Measurements from ENCODE around the gene NHSL2. TPM values are rescaled to one million over a fixed set of nuclear protein-coding genes. Genes with fewer than 3 reads are reported as not detected.
A peak's percentile ranks its signal among the peaks of the same experiment; 100 is the strongest.

NHSL2 gene
- total and polyA plus RNA-seq, 2 experiments from 2014 or later: 4.7 to 9.5 TPM

GRCh38 chrX:71917621-71918343 lies 7.1 kb downstream of the NHSL2 start:
- H3K4me1 ChIP-seq (ENCODE audit: insufficient read depth): peaks cover 38% of the 10 kb centered on the region
- H3K4me2 ChIP-seq: peak overlapping the region; percentile 79
- H3K4me3 ChIP-seq: peak overlapping the region; percentile 38
- H3K4me1 Mint-ChIP-seq: peaks cover 61% of the 10 kb centered on the region
- peak overlapping the region; percentile 91 for H3K27ac ChIP-seq (ENCODE audit: low read depth)
- H3K27me3 ChIP-seq (ENCODE audit: insufficient read depth): no peaks in the 10 kb centered on the region
- TF ChIP-seq JUNB (IDR thresholded peaks at IDR 0.05; ENCODE audit: unreplicated experiment): no peak
- TF ChIP-seq STAT1 (IDR thresholded peaks at IDR 0.05; ENCODE audit: unreplicated experiment): no peak
- no peak for TF ChIP-seq CREB1 (CRISPR knock-in tag; IDR thresholded peaks at IDR 0.05; ENCODE audit: low read depth)
- peaks cover 56% of the 10 kb centered on the region for H3K79me2 ChIP-seq (replicated peaks; ENCODE audit: insufficient read depth)
- H3K36me3 Mint-ChIP-seq (ENCODE audit: low read depth): no peaks in the 10 kb centered on the region; the same call in 2 of the 3 replicates
- peak overlapping the region; percentile 52 for H3K4me3 Mint-ChIP-seq
- H3K9me2 ChIP-seq (ENCODE audit: insufficient read depth): no peaks in the 10 kb centered on the region
- H3F3A ChIP-seq (replicated peaks; ENCODE audit: low read depth): no peaks in the 10 kb centered on the region
- no peaks in the 10 kb centered on the region for H3K9me3 Mint-ChIP-seq
- no peak overlapping the region for H2AFZ ChIP-seq
- peak; percentile 71 for ATAC-seq
- peak; percentile 55 for DNase-seq (ENCODE audit: low spot score)
- H3K27me3 Mint-ChIP-seq (ENCODE audit: insufficient read depth, low read depth, poor library complexity): no peaks in the 10 kb centered on the region
- no peaks in the 10 kb centered on the region for H3K36me3 ChIP-seq (ENCODE audit: insufficient read depth)
- H3K27ac Mint-ChIP-seq: peak overlapping the region; percentile 98
- H4K20me1 ChIP-seq (replicated peaks; ENCODE audit: insufficient read depth): no peaks in the 10 kb centered on the region

DNA sequence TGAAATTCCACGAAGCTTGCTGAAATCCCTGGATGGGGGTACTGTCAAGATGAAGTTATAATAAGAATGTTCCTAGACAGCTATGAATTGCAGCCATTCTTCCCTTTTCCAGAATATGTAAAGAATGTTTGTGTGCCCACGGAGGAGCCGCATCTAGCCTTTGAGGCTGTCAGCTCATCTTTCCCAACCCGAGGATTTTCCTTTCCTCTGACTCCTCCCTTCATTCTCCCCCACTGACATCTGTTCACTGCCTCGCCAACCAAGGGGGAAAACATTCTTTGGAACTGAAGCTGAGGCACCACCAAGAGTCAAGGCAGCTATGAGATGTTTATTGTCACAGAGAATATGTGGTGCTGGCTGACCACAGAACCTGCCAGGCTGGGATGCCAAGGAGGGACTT lies 8.8 kb downstream of the NHSL2 start:
- no peaks in the 10 kb centered on the region for H3K27me3 Mint-ChIP-seq (ENCODE audit: insufficient read depth, low read depth, poor library complexity)
- Histone ChIP-seq H3K4me1 (ENCODE audit: insufficient read depth) (peaks cover 42% of the 10 kb centered on the region), H4K20me1 (replicated peaks; ENCODE audit: insufficient read depth) (no peaks in the 10 kb centered on the region), H3F3A (replicated peaks; ENCODE audit: low read depth) (no peaks in the 10 kb centered on the region), H3K4me2 (peak overlapping the region; percentile 79; the same call in 1 of the 2 replicates), H3K27ac (ENCODE audit: low read depth) (no peak overlapping the region), H3K27me3 (ENCODE audit: insufficient read depth) (no peaks in the 10 kb centered on the region), H2AFZ (no peak overlapping the region), H3K9me2 (ENCODE audit: insufficient read depth) (no peaks in the 10 kb centered on the region), H3K4me3 (no peak overlapping the region), H3K79me2 (replicated peaks; ENCODE audit: insufficient read depth) (peaks cover 46% of the 10 kb centered on the region), H3K36me3 (ENCODE audit: insufficient read depth) (no peaks in the 10 kb centered on the region)
- peaks cover 64% of the 10 kb centered on the region for H3K4me1 Mint-ChIP-seq
- no peak overlapping the region for H3K4me3 Mint-ChIP-seq
- no peak for DNase-seq (ENCODE audit: low spot score)
- ATAC-seq: no peak; the same call in 1 of the 3 replicates
- no peaks in the 10 kb centered on the region for H3K9me3 Mint-ChIP-seq
- H3K36me3 Mint-ChIP-seq (ENCODE audit: low read depth): no peaks in the 10 kb centered on the region; the same call in 2 of the 3 replicates
- H3K27ac Mint-ChIP-seq: no peak overlapping the region
- no peak for TF ChIP-seq CREB1 (CRISPR knock-in tag; IDR thresholded peaks at IDR 0.05; ENCODE audit: low read depth)
- TF ChIP-seq EZH2phosphoT487 (IDR thresholded peaks at IDR 0.05; ENCODE audit: unreplicated experiment): no peak
- no peak for TF ChIP-seq ZNF462 (CRISPR knock-in tag; IDR thresholded peaks at IDR 0.05)
- TF ChIP-seq EZH2 (IDR thresholded peaks at IDR 0.05; ENCODE audit: low read depth, unreplicated experiment): no peak
- no peak for TF ChIP-seq JUNB (IDR thresholded peaks at IDR 0.05; ENCODE audit: unreplicated experiment)
- TF ChIP-seq STAT1 (IDR thresholded peaks at IDR 0.05; ENCODE audit: unreplicated experiment): no peak
- TF ChIP-seq, protein P1, sequence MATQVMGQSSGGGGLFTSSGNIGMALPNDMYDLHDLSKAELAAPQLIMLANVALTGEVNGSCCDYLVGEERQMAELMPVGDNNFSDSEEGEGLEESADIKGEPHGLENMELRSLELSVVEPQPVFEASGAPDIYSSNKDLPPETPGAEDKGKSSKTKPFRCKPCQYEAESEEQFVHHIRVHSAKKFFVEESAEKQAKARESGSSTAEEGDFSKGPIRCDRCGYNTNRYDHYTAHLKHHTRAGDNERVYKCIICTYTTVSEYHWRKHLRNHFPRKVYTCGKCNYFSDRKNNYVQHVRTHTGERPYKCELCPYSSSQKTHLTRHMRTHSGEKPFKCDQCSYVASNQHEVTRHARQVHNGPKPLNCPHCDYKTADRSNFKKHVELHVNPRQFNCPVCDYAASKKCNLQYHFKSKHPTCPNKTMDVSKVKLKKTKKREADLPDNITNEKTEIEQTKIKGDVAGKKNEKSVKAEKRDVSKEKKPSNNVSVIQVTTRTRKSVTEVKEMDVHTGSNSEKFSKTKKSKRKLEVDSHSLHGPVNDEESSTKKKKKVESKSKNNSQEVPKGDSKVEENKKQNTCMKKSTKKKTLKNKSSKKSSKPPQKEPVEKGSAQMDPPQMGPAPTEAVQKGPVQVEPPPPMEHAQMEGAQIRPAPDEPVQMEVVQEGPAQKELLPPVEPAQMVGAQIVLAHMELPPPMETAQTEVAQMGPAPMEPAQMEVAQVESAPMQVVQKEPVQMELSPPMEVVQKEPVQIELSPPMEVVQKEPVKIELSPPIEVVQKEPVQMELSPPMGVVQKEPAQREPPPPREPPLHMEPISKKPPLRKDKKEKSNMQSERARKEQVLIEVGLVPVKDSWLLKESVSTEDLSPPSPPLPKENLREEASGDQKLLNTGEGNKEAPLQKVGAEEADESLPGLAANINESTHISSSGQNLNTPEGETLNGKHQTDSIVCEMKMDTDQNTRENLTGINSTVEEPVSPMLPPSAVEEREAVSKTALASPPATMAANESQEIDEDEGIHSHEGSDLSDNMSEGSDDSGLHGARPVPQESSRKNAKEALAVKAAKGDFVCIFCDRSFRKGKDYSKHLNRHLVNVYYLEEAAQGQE (IDR thresholded peaks at IDR 0.05; ENCODE audit: unreplicated experiment): no peak
- TF ChIP-seq CTCF (conservative IDR thresholded peaks at IDR 0.05; ENCODE audit: low read depth in 2 of 2): no peak

All from GM23338 (cell line).